Measurements from ENCODE around the gene NOP53.

DNA sequence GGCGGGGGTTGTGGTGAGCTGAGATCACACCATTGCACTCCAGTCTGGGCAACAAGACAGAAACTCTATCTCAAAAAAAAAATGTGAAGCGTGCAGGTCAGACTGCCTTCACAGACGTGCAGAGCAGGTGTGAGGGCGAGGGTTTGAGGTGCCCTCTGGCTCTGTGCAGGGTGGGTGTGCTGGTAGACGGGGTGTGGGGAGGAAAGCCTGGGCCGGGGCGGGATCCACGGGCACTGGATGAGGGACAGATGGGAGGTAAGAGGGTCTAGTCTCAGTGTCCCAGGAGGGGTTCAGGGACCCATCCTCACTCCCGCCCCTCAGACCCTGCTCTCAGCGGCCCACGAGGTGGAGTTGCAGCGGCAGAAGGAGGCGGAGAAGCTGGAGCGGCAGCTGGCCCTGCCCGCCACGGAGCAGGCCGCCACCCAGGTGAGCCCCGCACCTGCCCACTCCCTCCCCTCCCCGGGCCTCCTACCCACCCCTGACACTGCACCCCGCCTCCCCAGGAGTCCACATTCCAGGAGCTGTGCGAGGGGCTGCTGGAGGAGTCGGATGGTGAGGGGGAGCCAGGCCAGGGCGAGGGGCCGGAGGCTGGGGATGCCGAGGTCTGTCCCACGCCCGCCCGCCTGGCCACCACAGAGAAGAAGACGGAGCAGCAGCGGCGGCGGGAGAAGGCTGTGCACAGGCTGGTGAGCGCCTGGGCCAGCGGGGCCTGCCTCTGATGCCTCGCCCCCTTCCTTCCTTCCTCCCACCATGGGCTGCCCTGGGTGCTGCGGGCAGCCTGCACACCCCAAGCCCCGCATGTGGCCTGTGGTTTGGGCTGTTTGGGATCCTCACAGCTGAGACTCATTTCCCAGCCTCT, 9.1 kb downstream of the NOP53 start:
- TF ChIP-seq, protein P1, sequence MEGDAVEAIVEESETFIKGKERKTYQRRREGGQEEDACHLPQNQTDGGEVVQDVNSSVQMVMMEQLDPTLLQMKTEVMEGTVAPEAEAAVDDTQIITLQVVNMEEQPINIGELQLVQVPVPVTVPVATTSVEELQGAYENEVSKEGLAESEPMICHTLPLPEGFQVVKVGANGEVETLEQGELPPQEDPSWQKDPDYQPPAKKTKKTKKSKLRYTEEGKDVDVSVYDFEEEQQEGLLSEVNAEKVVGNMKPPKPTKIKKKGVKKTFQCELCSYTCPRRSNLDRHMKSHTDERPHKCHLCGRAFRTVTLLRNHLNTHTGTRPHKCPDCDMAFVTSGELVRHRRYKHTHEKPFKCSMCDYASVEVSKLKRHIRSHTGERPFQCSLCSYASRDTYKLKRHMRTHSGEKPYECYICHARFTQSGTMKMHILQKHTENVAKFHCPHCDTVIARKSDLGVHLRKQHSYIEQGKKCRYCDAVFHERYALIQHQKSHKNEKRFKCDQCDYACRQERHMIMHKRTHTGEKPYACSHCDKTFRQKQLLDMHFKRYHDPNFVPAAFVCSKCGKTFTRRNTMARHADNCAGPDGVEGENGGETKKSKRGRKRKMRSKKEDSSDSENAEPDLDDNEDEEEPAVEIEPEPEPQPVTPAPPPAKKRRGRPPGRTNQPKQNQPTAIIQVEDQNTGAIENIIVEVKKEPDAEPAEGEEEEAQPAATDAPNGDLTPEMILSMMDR (conservative IDR thresholded peaks at IDR 0.05; ENCODE audit: low read length): no peak
- no peak for TF ChIP-seq EZH2phosphoT487 (IDR thresholded peaks at IDR 0.05; ENCODE audit: borderline replicate concordance, low read depth, low read length)

Measured in OCI-LY7 (cell line).